OCI-LY7 (cell line): ENCODE data around the gene LTBP4. TPM values are rescaled to one million over a fixed set of nuclear protein-coding genes. Genes with fewer than 3 reads are reported as not detected.
"Not testable (repeated sequence)": the region's sequence is repeated elsewhere in the genome, so short reads cannot be mapped to it uniquely, and the experiment has no call there.

Experiments used
- BruUV-seq: library from RNA; stranded (reverse); fragments of 400-500 nt; replicated peaks from 2 replicates; lab custom pipeline; 2021; lab: Mats Ljungman, UMichigan
- CTCF ChIA-PET: fragments of 300-600 bp; sonication (Branson Sonifier 250); formaldehyde crosslinking; loops from one replicate; lab custom pipeline; 2022; ENCODE audit warnings: antibody characterized with exemption; ENCODE audit not compliant: unreplicated experiment; lab: Charles Lee
- POLR2A ChIA-PET: fragments of 300-600 bp; sonication (Branson Sonifier 250); formaldehyde crosslinking; loops from one replicate; lab custom pipeline; 2022; ENCODE audit warnings: antibody characterized with exemption; lab: Charles Lee
- DNase-seq: peaks from one replicate; pipeline ENCODE4 v3.0.0-alpha.2; 2015; ENCODE audit warnings: low spot score
- H2AFZ ChIP-seq: fragments of 200-600 bp; sonication (generic), shearing (Covaris generic); 2 replicates; pipeline ENCODE4 v1.6.1; 2014; ENCODE audit warnings: mild to moderate bottlenecking, antibody characterized with exemption, low read length, moderate library complexity
- H3K27ac ChIP-seq: fragments of 200-600 bp; sonication (generic); 2 replicates; pipeline ENCODE4 v1.5.1; 2014; ENCODE audit warnings: mixed run types, low read depth, mild to moderate bottlenecking, moderate library complexity, low read length, inconsistent platforms; ENCODE audit not compliant: poor library complexity, severe bottlenecking
- H3K36me3 ChIP-seq: fragments of 200-600 bp; sonication (generic); 2 replicates; pipeline ENCODE4 v1.6.1; 2014; ENCODE audit warnings: mild to moderate bottlenecking, antibody characterized with exemption, low read length, moderate library complexity, mixed read lengths; ENCODE audit not compliant: insufficient read depth
- H3K4me1 ChIP-seq: fragments of 200-600 bp; sonication (generic); 2 replicates; pipeline ENCODE4 v1.5.1; 2014; ENCODE audit warnings: mild to moderate bottlenecking, low read length; ENCODE audit not compliant: insufficient read depth, poor library complexity, severe bottlenecking
- H3K4me2 ChIP-seq: fragments of 200-600 bp; sonication (generic); 2 replicates; pipeline ENCODE4 v1.6.1; 2014; ENCODE audit warnings: mild to moderate bottlenecking, low read length
- H3K4me3 ChIP-seq: fragments of 200-600 bp; sonication (generic); 2 replicates; pipeline ENCODE4 v1.5.1; 2014; ENCODE audit warnings: mild to moderate bottlenecking, low read depth, low read length; ENCODE audit not compliant: poor library complexity, severe bottlenecking
- H3K79me2 ChIP-seq: fragments of 200-600 bp; sonication (generic); 2 replicates; pipeline ENCODE4 v1.6.1; 2016; ENCODE audit warnings: low read depth, mild to moderate bottlenecking, low read length, moderate library complexity, mixed read lengths; ENCODE audit not compliant: insufficient read depth
- H3K9me2 ChIP-seq: fragments of 200-600 bp; sonication (generic); 2 replicates; pipeline ENCODE4 v1.6.1; 2016; ENCODE audit warnings: mild to moderate bottlenecking, low read length, mixed read lengths; ENCODE audit not compliant: insufficient read depth
- H3K9me3 ChIP-seq: fragments of 200-600 bp; sonication (generic); 2 replicates; pipeline ENCODE4 v1.6.1; 2014; ENCODE audit warnings: mild to moderate bottlenecking, mixed run types, low read length, mixed read lengths
- H4K20me1 ChIP-seq: fragments of 200-600 bp; sonication (generic); 2 replicates; pipeline ENCODE4 v1.6.1; 2014; ENCODE audit warnings: mild to moderate bottlenecking, antibody characterized with exemption, low read length, moderate library complexity, mixed read lengths; ENCODE audit not compliant: insufficient read depth
- EZH2phosphoT487 ChIP-seq: fragments of 200-600 bp; sonication (generic); IDR thresholded peaks from 2 replicates; pipeline ENCODE4 v1.6.1; 2018; ENCODE audit warnings: low read depth, borderline replicate concordance, mild to moderate bottlenecking, mixed run types, antibody characterized with exemption, low read length, moderate library complexity, mixed read lengths
- intact Hi-C: fragments of 100-400 bp; cut with micrococcal nuclease; formaldehyde crosslinking; loops from one replicate; pipeline ENCODE4 v1.10.0; 2022; ENCODE audit not compliant: unreplicated experiment
- total RNA-seq, 2 experiments: library from RNA; depleted of rRNA in 1 of 2; stranded (reverse); fragments of >200 nt in 1 of 2; shearing (Covaris generic) in 1 of 2; gene quantifications; 2 replicates each; pipeline ENCODE4 v1.2.3, GENCODE V29; 2014 to 2022
- TF ChIP-seq, protein P1 (sequence below): fragments of 200-600 bp; sonication (generic); conservative IDR thresholded peaks from 2 replicates; pipeline ENCODE4 v1.5.1; 2014; ENCODE audit warnings: mild to moderate bottlenecking, antibody characterized with exemption, low read length, moderate library complexity, mixed read lengths

The LTBP4 gene
- total RNA-seq, 2 experiments from 2014 or later, result 44.5 to 108 TPM

DNA sequence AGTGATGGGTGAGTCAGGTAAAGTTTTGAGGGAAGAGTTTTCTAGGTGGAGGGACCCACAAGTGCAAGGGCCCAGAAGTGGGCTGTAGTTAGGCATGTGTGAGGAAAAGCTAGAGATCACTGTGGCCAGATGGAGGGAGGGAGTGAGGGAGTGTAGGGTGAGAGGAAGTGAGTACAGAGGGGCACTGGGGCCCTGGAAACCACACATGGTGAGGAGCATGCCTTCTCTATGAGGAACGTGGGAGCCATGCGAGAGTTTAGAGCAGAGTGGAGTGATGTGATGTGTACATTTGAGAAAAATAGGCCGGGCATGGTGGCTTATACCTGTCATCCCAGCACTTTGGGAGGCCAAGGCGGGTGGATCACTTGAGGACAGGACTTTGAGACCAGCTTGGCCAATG is 39.2 kb upstream of the LTBP4 start:
- no peak overlapping the region for H3K4me3 ChIP-seq
- intact Hi-C loops, result no loop called here
- ChIA-PET CTCF (no interaction called here), POLR2A (interaction anchor here (0.7 kb wide), 1 partner anchor 137 kb away, joined by 5 read pairs; no protein-coding TSS in a partner anchor)
- H3K9me2 ChIP-seq, result no peaks in the 10 kb centered on the region
- H3K9me3 ChIP-seq, result no peaks in the 10 kb centered on the region
- no peak overlapping the region for H3K4me2 ChIP-seq
- H3K79me2 ChIP-seq, result no peaks in the 10 kb centered on the region
- no peaks in the 10 kb centered on the region for H3K4me1 ChIP-seq
- H2AFZ ChIP-seq, result no peak overlapping the region
- H3K36me3 ChIP-seq, result no peaks in the 10 kb centered on the region
- no peak for DNase-seq
- BruUV-seq, result no TSS peak
- TF ChIP-seq, protein P1, sequence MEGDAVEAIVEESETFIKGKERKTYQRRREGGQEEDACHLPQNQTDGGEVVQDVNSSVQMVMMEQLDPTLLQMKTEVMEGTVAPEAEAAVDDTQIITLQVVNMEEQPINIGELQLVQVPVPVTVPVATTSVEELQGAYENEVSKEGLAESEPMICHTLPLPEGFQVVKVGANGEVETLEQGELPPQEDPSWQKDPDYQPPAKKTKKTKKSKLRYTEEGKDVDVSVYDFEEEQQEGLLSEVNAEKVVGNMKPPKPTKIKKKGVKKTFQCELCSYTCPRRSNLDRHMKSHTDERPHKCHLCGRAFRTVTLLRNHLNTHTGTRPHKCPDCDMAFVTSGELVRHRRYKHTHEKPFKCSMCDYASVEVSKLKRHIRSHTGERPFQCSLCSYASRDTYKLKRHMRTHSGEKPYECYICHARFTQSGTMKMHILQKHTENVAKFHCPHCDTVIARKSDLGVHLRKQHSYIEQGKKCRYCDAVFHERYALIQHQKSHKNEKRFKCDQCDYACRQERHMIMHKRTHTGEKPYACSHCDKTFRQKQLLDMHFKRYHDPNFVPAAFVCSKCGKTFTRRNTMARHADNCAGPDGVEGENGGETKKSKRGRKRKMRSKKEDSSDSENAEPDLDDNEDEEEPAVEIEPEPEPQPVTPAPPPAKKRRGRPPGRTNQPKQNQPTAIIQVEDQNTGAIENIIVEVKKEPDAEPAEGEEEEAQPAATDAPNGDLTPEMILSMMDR, result no peak
- TF ChIP-seq EZH2phosphoT487, result no peak
- no peaks in the 10 kb centered on the region for H4K20me1 ChIP-seq
- H3K27ac ChIP-seq, result no peak overlapping the region

DNA sequence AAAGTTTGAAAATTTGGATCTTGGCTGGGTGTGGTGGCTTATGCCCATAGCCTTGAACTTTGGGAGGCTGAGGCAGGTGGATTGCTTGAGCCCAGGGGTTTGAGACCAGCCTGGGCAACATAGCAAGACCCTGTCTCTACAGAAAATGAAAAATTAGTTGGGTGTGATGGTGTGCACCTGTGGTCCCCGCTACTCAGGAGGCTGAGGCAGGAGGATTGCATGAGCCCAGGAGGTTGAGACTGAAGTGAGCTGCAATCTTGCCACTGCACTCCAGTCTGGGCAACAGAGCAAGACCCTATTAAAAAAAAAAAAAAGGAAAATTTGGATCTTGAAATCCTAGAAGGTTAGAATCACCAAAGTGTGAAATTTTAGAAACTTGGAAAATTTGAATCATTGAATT is 36.6 kb upstream of the LTBP4 start:
- H3K4me2 ChIP-seq, DNase-seq, H4K20me1 ChIP-seq, H2AFZ ChIP-seq, H3K36me3 ChIP-seq, BruUV-seq, H3K9me3 ChIP-seq, H3K79me2 ChIP-seq, H3K27ac ChIP-seq, POLR2A ChIA-PET, H3K4me3 ChIP-seq, H3K9me2 ChIP-seq, intact Hi-C loops, CTCF ChIA-PET, H3K4me1 ChIP-seq: not testable (repeated sequence)

DNA sequence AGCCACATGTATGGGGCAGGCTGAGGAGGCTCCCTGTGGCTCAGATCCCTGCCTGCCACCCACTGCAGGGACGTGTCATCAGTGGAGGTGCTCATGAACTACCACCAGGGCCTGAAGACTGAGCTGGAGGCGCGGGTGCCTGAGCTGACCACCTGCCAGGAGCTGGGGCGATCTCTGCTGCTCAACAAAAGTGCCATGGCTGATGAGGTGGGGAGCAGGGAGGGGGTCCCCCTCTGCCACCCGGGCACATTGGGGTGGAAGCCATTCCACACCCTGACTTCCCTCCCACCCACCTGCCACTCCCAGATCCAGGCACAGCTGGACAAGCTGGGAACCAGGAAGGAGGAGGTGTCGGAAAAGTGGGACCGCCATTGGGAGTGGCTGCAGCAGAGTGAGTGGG is 35.8 kb upstream of the LTBP4 start:
- H3K36me3 ChIP-seq, result no peaks in the 10 kb centered on the region
- no peaks in the 10 kb centered on the region for H4K20me1 ChIP-seq
- no peak overlapping the region for H3K4me2 ChIP-seq
- H3K27ac ChIP-seq, result no peak overlapping the region
- intact Hi-C loops, result no loop called here
- no peaks in the 10 kb centered on the region for H3K9me3 ChIP-seq
- ChIA-PET CTCF (no interaction called here), POLR2A (no interaction called here)
- H3K4me3 ChIP-seq, result no peak overlapping the region
- H3K79me2 ChIP-seq, result no peaks in the 10 kb centered on the region
- H3K4me1 ChIP-seq, result peaks cover 4% of the 10 kb centered on the region
- DNase-seq, result no peak
- no peaks in the 10 kb centered on the region for H3K9me2 ChIP-seq
- no TSS peak for BruUV-seq
- TF ChIP-seq EZH2phosphoT487, result no peak
- TF ChIP-seq, protein P1, result no peak
- H2AFZ ChIP-seq, result no peak overlapping the region
